GM21825 (cell line): ENCODE results near the gene SPRR2G.
"Not testable (repeated sequence)": the region's sequence is repeated elsewhere in the genome, so short reads cannot be mapped to it uniquely, and the experiment has no call there.

ENCODE experiments used
- ATAC-seq: cut with Tn5 transposase; IDR thresholded peaks from one replicate; pipeline ENCODE4 v1.9.1; 2021; ENCODE audit warnings: mild to moderate bottlenecking, moderate library complexity; ENCODE audit not compliant: unreplicated experiment

Gene SPRR2G

GRCh38 chr1:153119491-153119971, 31.2 kb downstream of the SPRR2G start:
- no peak for ATAC-seq

- not testable (repeated sequence) for ATAC-seq
Measured at GRCh38 chr1:153115264-153115663, 35.4 kb downstream of the SPRR2G start.

GRCh38 chr1:153113416-153113815, 37.3 kb downstream of the SPRR2G start, which contains the start of gene SPRR2F:
Gene SPRR2F (minus strand): TSS chr1:153113516. CDS start chr1:153112733, 783 bp downstream.
- ATAC-seq: no peak

GRCh38 chr1:153112454-153112853, 38.2 kb downstream of the SPRR2G start:
- ATAC-seq: not testable (repeated sequence)

GRCh38 chr1:153100245-153100644, 50.4 kb downstream of the SPRR2G start:
- no peak for ATAC-seq
